ENCODE results near the gene DDX42.

- TF ChIP-seq CTCF (IDR thresholded peaks at IDR 0.05; ENCODE audit: low read length) (no peak), EZH2 (optimal IDR thresholded peaks at IDR 0.05; ENCODE audit: low read depth, low read length) (no peak)
These were observed 5.5 kb upstream of the DDX42 start for GRCh38 chr17:63768433-63768832.

Measured in MM.1S (cell line).